Neural progenitor cell (in vitro differentiated cells): ENCODE data around the gene ARMC9. TPM values are rescaled to one million over a fixed set of nuclear protein-coding genes. Genes with fewer than 3 reads are reported as not detected.
A peak's percentile ranks its signal among the peaks of the same experiment; 100 is the strongest.

Source experiments
- DNase-seq: peaks from one replicate; pipeline ENCODE4 v3.0.0-alpha.2; 2016; ENCODE audit warnings: low spot score
- H2AFZ ChIP-seq: fragments of 200-600 bp; sonication (generic); replicated peaks from 2 replicates; pipeline ENCODE4 v1.6.1; 2016; ENCODE audit warnings: antibody characterized with exemption
- H3F3A ChIP-seq: fragments of 200-600 bp; sonication (generic); 2 replicates; pipeline ENCODE4 v1.6.1; 2016; ENCODE audit warnings: antibody characterized with exemption, low read depth
- H3K27ac ChIP-seq: fragments of 200-600 bp; sonication (generic); 2 replicates; pipeline ENCODE4 v1.5.1; 2016; ENCODE audit warnings: mild to moderate bottlenecking
- H3K27me3 ChIP-seq: fragments of 200-600 bp; sonication (generic); 2 replicates; pipeline ENCODE4 v1.6.1; 2016; ENCODE audit warnings: mild to moderate bottlenecking, moderate library complexity
- H3K36me3 ChIP-seq: fragments of 200-600 bp; sonication (generic); 2 replicates; pipeline ENCODE4 v1.5.1; 2016
- H3K4me1 ChIP-seq: fragments of 200-600 bp; sonication (generic); 2 replicates; pipeline ENCODE4 v1.6.1; 2016; ENCODE audit warnings: mixed run types
- H3K4me2 ChIP-seq: fragments of 200-600 bp; sonication (generic); 2 replicates; pipeline ENCODE4 v1.6.1; 2016
- H3K4me3 ChIP-seq: fragments of 200-600 bp; sonication (generic); 2 replicates; pipeline ENCODE4 v1.5.1; 2016
- H3K79me2 ChIP-seq: fragments of 200-600 bp; sonication (generic); 2 replicates; pipeline ENCODE4 v1.6.1; 2016; ENCODE audit warnings: low read depth
- H3K9ac ChIP-seq: fragments of 200-600 bp; sonication (generic); 2 replicates; pipeline ENCODE4 v1.6.1; 2016
- H3K9me3 ChIP-seq: fragments of 200-600 bp; sonication (generic); 2 replicates; pipeline ENCODE4 v1.5.1; 2016; ENCODE audit warnings: low read depth
- H4K20me1 ChIP-seq: fragments of 200-600 bp; sonication (generic); 2 replicates; pipeline ENCODE4 v1.6.1; 2016; ENCODE audit warnings: low read depth
- H3K27ac Mint-ChIP-seq: 3 replicates; pipeline ENCODE4 v1.8.0; 2021; ENCODE audit warnings: mixed read lengths
- H3K27me3 Mint-ChIP-seq: 2 replicates; pipeline ENCODE4 v1.8.0; 2022; ENCODE audit warnings: low read depth, mild to moderate bottlenecking, inconsistent platforms, moderate library complexity, mixed read lengths; ENCODE audit not compliant: insufficient read depth
- H3K36me3 Mint-ChIP-seq: 3 replicates; pipeline ENCODE4 v1.8.0; 2021; ENCODE audit warnings: mixed read lengths
- H3K4me1 Mint-ChIP-seq: 3 replicates; pipeline ENCODE4 v1.8.0; 2021; ENCODE audit warnings: mixed read lengths
- H3K4me3 Mint-ChIP-seq: 3 replicates; pipeline ENCODE4 v1.8.0; 2021; ENCODE audit warnings: mild to moderate bottlenecking, moderate library complexity, mixed read lengths
- H3K9me3 Mint-ChIP-seq: 3 replicates; pipeline ENCODE4 v1.8.0; 2020; ENCODE audit warnings: mixed read lengths
- EZH2 ChIP-seq: fragments of 200-600 bp; sonication (generic); IDR thresholded peaks from 2 replicates; pipeline ENCODE4 v1.6.1; 2017; ENCODE audit warnings: antibody characterized with exemption, mild to moderate bottlenecking, moderate library complexity
- EZH2phosphoT487 ChIP-seq: fragments of 200-600 bp; sonication (generic); IDR thresholded peaks from 2 replicates; pipeline ENCODE4 v1.6.1; 2017; ENCODE audit warnings: antibody characterized with exemption
- total RNA-seq: library from RNA; depleted of rRNA; stranded (reverse); fragments of >200 nt; gene quantifications from 2 replicates; pipeline ENCODE4 v1.2.3, GENCODE V29; 2015; ENCODE audit warnings: low replicate concordance
- TF ChIP-seq, protein P1 (sequence below): fragments of 200-600 bp; sonication (generic); IDR thresholded peaks from 2 replicates; pipeline ENCODE4 v1.5.1; 2017; ENCODE audit warnings: antibody characterized with exemption, mild to moderate bottlenecking

The ARMC9 gene
- total RNA-seq, 1 donor from 2014 or later = 45.8 TPM

DNA sequence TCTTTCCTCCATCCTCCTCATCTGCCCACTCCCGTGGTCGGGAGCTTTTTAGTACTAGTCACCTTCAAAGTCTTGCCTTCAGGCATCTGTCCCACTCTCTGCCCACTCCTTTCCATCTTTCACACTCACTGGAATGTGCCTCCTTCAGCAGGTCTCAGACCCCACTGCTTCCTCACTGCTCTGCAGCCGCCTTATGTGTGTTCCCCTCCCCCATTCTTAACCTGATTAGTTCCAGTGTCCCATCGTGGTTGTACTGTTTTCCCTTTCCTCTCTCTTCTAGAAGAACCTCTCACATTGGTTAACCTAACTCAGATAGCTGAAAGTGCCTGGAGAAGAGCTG lies 3.0 kb downstream of the ARMC9 start:
- Histone ChIP-seq H3K4me3 (no peak overlapping the region), H3F3A (peaks cover 6% of the 10 kb centered on the region), H4K20me1 (no peaks in the 10 kb centered on the region), H3K27ac (no peak overlapping the region), H3K9me3 (no peaks in the 10 kb centered on the region), H3K4me2 (no peak overlapping the region), H3K27me3 (no peaks in the 10 kb centered on the region), H3K79me2 (peaks cover 25% of the 10 kb centered on the region), H3K36me3 (no peaks in the 10 kb centered on the region), H2AFZ (no peak overlapping the region), H3K9ac (no peak overlapping the region), H3K4me1 (peaks cover 3% of the 10 kb centered on the region)
- Mint-ChIP-seq H3K4me1 (peaks cover 30% of the 10 kb centered on the region), H3K4me3 (peak overlapping the region; percentile 27), H3K27me3 (peaks cover 4% of the 10 kb centered on the region), H3K9me3 (no peaks in the 10 kb centered on the region), H3K36me3 (peaks cover 16% of the 10 kb centered on the region), H3K27ac (peak overlapping the region; percentile 19)
- no peak for DNase-seq
- TF ChIP-seq EZH2phosphoT487 (no peak), EZH2 (no peak)
- TF ChIP-seq, protein P1, sequence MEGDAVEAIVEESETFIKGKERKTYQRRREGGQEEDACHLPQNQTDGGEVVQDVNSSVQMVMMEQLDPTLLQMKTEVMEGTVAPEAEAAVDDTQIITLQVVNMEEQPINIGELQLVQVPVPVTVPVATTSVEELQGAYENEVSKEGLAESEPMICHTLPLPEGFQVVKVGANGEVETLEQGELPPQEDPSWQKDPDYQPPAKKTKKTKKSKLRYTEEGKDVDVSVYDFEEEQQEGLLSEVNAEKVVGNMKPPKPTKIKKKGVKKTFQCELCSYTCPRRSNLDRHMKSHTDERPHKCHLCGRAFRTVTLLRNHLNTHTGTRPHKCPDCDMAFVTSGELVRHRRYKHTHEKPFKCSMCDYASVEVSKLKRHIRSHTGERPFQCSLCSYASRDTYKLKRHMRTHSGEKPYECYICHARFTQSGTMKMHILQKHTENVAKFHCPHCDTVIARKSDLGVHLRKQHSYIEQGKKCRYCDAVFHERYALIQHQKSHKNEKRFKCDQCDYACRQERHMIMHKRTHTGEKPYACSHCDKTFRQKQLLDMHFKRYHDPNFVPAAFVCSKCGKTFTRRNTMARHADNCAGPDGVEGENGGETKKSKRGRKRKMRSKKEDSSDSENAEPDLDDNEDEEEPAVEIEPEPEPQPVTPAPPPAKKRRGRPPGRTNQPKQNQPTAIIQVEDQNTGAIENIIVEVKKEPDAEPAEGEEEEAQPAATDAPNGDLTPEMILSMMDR = no peak

DNA sequence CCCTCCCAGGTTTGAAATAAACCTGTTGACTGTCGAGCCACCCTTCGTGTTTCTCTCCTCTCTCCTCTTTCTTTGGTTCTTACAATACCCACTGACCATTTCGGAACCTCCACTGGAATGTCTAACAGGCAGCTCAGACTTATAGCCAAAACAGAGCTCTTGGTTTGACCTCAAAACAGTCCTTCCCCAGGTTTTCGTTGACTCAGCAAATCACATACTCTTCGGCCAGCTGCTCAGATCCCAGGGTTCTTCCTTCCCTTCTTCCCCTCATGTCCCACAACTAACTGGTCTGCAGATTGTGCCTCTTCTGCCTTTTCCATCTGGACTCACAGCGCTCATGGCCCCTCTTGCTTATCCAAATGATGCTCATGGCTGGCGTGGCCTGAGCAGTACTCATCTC lies 4.7 kb downstream of the ARMC9 start:
- Mint-ChIP-seq H3K9me3 (no peaks in the 10 kb centered on the region), H3K36me3 (peaks cover 18% of the 10 kb centered on the region), H3K4me1 (peaks cover 29% of the 10 kb centered on the region), H3K4me3 (no peak overlapping the region), H3K27ac (no peak overlapping the region), H3K27me3 (peaks cover 2% of the 10 kb centered on the region)
- H3K4me1 ChIP-seq = peaks cover 3% of the 10 kb centered on the region
- no peak overlapping the region for H3K4me2 ChIP-seq
- H3K27me3 ChIP-seq = no peaks in the 10 kb centered on the region
- DNase-seq = no peak
- H2AFZ ChIP-seq = no peak overlapping the region
- no peak overlapping the region for H3K4me3 ChIP-seq
- no peak overlapping the region for H3K9ac ChIP-seq
- peaks cover 25% of the 10 kb centered on the region for H3K79me2 ChIP-seq
- no peaks in the 10 kb centered on the region for H3K9me3 ChIP-seq
- no peaks in the 10 kb centered on the region for H4K20me1 ChIP-seq
- H3K27ac ChIP-seq = no peak overlapping the region
- H3F3A ChIP-seq = peaks cover 6% of the 10 kb centered on the region
- TF ChIP-seq EZH2phosphoT487 = no peak
- H3K36me3 ChIP-seq = no peaks in the 10 kb centered on the region

GRCh38 chr2:231204146-231204545 lies 5.7 kb downstream of the ARMC9 start:
- peaks cover 30% of the 10 kb centered on the region for H3K4me1 Mint-ChIP-seq
- Histone ChIP-seq H4K20me1 (no peaks in the 10 kb centered on the region), H3K36me3 (no peaks in the 10 kb centered on the region), H2AFZ (no peak overlapping the region), H3K27ac (no peak overlapping the region), H3K4me3 (no peak overlapping the region), H3K4me1 (peaks cover 3% of the 10 kb centered on the region), H3K79me2 (peaks cover 22% of the 10 kb centered on the region), H3K9ac (no peak overlapping the region), H3K27me3 (no peaks in the 10 kb centered on the region), H3K4me2 (no peak overlapping the region), H3F3A (peaks cover under 1% of the 10 kb centered on the region), H3K9me3 (no peaks in the 10 kb centered on the region)
- H3K27ac Mint-ChIP-seq = no peak overlapping the region
- DNase-seq = no peak
- TF ChIP-seq EZH2phosphoT487 = no peak
- TF ChIP-seq, protein P1 = no peak
- TF ChIP-seq EZH2 = no peak
- H3K9me3 Mint-ChIP-seq = no peaks in the 10 kb centered on the region
- no peaks in the 10 kb centered on the region for H3K27me3 Mint-ChIP-seq
- H3K4me3 Mint-ChIP-seq = no peak overlapping the region
- peaks cover 20% of the 10 kb centered on the region for H3K36me3 Mint-ChIP-seq

- H3F3A ChIP-seq = no peaks in the 10 kb centered on the region
- no peaks in the 10 kb centered on the region for H3K27me3 Mint-ChIP-seq
- TF ChIP-seq EZH2 = no peak
- TF ChIP-seq, protein P1 = no peak
- TF ChIP-seq EZH2phosphoT487 = no peak
- H3K9me3 ChIP-seq = no peaks in the 10 kb centered on the region
- H3K27ac Mint-ChIP-seq = no peak overlapping the region
- H3K4me3 Mint-ChIP-seq = no peak overlapping the region
- H3K36me3 Mint-ChIP-seq = peaks cover 20% of the 10 kb centered on the region
- peaks cover 28% of the 10 kb centered on the region for H3K4me1 Mint-ChIP-seq
- no peak for DNase-seq
- H3K9me3 Mint-ChIP-seq = no peaks in the 10 kb centered on the region
- no peaks in the 10 kb centered on the region for H3K36me3 ChIP-seq
- H3K4me1 ChIP-seq = peaks cover under 1% of the 10 kb centered on the region
- H3K4me2 ChIP-seq = no peak overlapping the region
- no peaks in the 10 kb centered on the region for H4K20me1 ChIP-seq
- no peaks in the 10 kb centered on the region for H3K27me3 ChIP-seq
- no peak overlapping the region for H3K27ac ChIP-seq
- no peak overlapping the region for H2AFZ ChIP-seq
- no peak overlapping the region for H3K4me3 ChIP-seq
- H3K9ac ChIP-seq = no peak overlapping the region
- peaks cover 18% of the 10 kb centered on the region for H3K79me2 ChIP-seq
These were observed 6.2 kb downstream of the ARMC9 start for GRCh38 chr2:231204581-231204980.
